Measurements from ENCODE around the gene TACR1.
"Not testable (repeated sequence)": the region's sequence is repeated elsewhere in the genome, so short reads cannot be mapped to it uniquely, and the experiment has no call there.

The TACR1 gene

DNA sequence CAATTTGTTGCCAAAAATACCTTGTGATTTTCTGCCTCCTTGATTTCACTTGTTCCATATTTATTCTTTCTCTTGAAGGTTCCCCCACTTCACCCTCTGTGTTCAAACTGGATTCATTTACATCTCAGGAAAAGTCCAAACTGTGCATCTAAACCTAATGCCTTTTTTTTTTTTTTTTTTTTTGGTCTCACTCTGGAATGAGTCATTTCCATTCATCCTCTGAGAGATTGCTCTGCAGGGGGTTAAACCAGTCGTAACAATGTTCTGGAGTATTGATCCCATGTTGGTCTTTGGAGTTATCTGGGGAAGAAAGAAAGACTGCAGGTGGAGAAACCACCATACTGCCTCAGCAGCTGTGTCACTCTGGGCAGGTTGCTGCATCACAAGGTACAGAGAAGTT, 119.7 kb downstream of the TACR1 start:
- no peak for DNase-seq

DNA sequence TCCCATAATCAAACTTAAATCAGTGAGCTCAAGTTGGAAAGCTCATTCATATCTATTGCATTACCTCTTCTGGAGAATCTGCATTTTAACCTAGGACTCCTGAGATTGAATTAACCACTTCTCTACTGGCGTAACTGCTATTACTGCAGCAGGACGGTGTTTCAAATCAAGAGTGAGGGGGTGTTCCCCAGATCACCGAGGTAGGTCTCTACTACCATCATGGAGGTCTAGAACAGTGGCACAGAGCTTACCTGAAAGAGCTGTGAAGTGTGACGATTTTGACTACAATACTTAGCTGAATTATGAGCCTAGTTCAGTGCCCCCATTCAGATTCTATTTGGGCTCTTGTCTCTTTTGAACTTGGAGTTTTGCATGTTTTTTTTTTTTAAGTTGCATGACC, 121.4 kb downstream of the TACR1 start:
- DNase-seq = no peak

DNA sequence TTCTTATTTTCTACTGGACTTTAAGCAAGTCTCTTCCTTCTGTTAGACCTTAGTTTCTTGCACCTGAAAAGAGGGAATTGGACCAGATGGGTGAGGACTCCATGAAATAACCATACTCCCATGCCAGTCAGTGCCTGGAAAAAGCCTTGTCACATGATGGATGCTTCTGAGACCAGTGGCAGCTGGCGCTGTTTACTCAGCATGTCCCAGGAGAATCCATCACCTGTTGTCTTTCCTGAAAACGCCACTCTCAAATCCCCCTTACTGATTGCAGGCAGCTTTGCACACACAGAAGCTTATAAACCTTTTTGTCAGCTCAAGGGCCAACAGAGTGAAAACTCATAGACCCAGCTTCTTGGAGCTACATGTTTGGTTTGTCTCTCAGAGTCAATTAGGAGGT, 123.2 kb downstream of the TACR1 start:
- DNase-seq = no peak

DNA sequence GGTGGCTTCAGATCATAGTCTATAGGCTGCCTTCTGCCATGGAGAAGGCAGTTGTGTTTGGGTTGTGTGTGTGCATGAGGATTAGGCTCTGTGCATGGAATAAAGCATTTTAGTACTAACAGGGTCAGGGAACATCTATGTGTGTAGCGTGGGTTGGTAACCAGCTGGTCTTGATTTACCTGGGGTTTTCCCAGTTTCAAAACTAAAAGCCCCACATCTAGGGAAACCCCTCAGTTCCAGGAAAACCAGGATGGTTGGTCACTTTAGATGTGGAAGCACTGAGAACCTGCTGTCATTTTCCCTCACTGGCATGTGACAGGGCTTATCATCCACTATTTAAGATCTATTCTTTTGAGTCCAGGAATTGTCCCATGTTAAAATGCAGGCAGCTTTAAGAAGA, 124.6 kb downstream of the TACR1 start:
- DNase-seq = no peak

DNA sequence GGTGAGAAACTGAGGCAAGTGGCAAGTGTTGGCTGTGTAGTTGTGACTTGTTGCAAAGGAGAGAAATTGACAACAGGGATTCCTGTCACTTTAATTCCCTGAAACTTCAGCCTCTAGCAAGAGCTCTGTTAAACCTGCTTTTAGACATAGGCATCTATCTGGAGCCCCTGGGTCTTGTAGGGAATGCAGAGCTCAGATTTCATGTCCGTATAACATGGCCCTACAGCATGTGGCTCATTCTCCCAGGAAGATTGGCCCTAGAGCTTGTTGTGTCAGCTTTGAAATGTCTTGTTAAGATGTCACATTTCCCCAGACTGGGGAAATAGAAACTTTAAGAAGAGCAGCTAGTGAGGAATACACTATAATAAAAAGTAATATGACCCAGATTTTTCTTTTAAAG, 125.1 kb downstream of the TACR1 start:
- DNase-seq = no peak

- DNase-seq = no peak
Measured at GRCh38 chr2:75071766-75072165, 127.6 kb downstream of the TACR1 start.

DNA sequence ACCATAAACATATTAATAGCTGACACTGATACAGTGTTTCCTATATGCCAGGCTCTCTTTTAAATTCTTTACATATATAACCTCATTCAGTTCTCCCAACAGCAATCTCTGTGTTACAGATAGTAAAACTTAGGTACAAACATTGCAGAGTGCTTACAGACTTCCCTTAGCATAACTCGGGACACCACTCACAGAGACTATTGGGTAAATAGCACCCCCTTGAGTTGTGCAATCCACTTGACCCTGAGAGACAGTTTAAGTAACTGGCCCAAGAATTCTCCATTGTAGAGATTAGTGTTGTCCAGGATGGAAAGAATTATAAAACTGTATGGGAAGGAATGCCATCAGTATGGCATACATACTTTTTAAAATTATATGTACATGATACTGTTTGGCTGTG, 130.8 kb downstream of the TACR1 start:
- no peak for DNase-seq

DNA sequence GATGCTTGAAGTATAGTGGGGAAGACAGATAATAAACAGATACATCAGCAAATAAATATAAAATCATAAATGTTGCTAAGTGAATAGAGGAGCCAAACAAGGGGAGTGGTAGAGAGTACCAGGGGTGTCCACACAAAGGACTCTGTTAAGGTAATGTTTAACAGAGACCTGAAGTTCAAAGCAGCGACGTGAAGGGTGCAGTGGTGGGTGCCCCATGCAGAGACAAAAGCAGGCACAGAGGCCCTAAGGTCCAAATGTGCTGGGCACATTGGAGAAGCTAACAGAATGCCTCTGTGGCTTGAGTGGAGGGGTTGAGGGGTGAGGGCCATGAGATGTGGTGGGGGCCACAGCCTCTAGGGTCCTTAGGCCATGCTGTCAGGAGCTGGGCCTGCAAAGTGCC, 131.8 kb downstream of the TACR1 start:
- DNase-seq = no peak

DNA sequence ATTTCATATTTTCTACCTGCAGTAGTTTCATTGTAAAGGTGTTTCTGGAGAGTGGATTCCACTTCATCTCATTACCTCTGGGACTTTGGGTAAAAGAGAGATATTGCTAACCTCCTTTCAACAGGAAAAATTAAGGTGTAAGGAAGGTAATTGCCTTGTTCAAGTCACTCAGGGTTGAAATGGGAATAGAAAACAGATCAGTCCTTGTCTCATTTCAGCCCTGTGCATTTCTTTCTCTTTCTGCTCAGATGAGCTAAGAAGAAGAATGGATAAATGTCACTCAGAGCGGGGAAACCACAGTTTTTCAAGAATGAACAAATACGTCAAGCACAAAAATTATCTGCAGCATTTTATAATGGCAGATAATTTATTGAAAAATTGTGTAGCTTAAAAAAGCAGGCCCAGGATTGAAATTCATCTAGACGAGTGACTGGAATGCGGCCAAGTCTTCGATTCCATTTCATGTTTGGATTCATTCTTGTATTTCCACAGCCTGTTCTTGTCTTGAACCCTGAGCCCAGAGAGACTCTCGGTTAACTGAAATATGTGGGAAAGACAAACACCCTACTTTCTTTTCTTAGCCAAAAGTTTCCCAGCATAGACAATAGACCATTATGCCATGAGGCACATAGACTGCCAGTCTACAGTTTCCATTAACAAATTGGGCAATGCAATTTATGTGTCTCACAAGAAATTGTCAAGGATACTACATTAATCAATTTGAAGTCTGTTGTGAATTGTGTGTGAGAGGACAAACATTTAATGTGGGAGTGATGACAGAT, 133.0 kb downstream of the TACR1 start:
- no peak for DNase-seq

DNA sequence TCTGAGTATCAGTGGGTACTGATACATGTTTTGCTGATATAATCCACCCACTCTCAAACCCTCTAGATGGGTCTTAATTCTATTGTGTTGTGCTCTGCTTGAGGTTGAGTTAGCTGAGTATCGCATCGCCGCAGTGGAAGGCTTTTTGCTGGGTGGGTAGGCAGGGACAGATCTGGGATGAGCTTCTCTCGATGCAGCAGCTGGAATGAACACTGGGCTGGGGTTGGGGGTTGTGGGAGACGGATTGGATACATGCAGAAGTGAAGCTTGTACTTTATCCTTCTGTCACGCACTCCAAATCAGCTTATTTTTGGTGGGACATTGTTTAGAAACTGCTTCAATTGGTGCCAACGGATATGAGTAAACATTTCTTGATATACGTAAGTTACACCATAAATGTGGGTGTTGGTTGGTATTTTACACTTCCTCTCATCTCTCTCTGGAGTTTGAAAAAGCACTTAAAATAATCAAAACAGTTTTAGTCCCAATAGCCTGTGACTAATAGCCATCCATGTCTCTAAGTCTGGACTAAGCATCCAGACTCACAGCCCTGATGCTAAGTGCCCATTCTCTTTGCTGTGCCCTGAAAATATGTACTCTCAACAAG, 133.8 kb downstream of the TACR1 start:
- no peak for DNase-seq

DNA sequence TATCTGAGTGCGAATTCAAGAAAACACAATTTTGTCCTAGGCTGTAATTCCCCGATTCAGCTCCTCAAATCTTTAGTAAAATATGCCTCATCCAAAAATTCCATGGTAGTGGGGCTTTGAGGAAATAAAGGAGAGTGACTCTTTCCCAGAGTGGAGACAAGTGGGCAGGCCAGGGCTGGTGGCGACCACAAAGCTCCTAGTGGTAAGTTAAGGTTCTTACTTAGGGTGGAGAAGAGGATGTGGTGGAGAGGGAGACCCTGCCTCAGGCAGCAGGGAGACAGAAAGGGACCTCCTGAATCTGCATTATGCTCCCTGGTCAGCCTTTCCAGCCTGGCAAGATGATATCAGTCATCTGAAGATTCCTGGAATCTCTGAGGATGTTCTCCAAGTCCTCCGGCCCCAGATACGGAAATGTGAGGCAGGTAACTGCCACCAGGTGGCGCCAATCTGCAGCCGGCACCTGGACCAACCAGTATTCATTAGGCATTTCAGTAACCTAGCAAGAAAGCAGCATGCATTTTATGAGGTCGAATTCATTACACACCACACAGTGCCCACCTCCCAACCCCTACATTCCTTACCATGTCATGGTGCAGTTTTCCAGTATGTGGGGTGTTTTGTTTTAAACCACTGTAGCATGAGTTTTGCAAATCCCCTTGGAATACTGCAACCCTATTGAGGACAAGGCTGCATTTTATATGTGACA, 134.5 kb downstream of the TACR1 start:
- DNase-seq = peak; percentile 42 to 54

DNA sequence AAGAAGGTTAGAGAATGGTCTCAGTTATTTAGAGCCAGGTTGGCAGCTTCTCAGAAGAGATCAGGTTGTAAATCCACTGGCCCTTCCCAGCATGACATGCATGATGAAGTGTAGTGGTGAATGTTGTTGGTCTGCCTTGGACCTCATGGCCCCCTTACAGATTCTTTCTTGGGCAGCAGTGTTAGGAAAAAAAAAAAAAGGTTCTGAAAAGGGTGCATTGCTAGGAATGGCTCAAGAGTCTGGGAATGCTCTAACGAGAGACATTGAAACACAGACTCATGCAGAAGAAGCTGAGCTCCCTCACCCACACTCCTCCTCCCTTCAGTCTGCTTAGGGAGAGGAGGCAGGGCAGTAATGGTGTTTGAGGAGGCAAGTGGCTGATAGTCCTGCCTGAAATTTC, 135.4 kb downstream of the TACR1 start:
- no peak for DNase-seq

DNA sequence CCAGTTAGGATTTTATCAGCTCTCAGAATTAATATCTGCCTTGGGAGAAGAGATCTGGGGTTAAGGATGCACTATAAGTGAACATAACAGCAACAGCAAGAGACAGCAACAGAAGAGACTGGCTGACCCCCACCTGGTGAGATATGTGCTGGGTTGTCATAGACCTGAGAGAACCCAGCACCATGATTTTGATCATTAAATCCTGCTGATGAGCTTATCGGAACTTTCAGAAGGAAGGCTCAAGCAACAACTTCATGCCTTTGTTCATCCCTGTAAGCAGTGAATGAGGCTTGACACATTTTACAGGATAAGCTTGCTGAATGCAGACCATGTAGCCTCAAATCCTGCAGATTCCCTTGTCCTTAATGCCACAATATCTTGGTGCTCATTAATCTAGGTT, 140.9 kb downstream of the TACR1 start:
- no peak for DNase-seq

- not testable (repeated sequence) for DNase-seq
Measured at GRCh38 chr2:75057150-75057549, 142.2 kb downstream of the TACR1 start.

DNA sequence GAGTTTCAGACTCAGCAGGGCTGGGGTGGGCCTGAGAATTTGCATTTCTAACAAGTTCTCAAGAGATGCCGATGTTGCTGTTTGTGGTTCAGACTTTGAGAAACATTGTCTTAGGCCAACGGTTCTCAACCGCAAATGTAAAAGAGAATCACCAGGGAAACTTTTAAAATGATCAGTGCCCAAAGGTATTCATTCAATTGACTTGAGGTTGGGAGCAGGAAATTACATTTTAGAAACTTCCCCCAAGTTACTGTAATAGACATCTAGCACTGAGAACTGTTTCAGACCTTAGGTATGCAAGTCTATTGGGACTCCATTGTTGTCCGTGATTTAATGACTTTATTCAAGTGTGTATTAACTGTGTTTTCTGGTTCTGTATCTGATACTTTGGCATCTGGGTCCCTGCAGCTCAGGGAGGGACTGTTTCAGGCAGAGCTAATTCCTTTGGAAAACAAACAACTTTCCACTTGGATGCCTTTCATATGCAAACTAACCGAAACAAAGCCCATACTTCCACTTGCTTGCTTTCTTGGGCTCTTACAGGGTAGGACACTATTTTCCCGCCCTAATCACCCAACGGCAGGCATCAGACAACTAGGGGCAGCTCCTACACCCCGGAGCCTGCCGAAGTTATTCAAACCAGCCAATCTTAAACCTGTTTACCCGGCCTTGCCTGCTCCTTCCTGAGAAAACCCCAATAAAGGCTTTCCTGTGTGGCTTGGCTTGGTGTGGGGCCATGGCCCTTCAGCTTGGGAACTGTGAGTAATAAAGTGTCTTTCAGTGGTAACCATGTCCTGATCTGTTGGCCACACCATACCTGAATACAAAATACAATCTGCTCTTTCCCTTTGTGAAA, 143.3 kb downstream of the TACR1 start:
- DNase-seq = no peak

- DNase-seq = no peak
Measured at GRCh38 chr2:75055142-75055819, 144.0 kb downstream of the TACR1 start.

DNA sequence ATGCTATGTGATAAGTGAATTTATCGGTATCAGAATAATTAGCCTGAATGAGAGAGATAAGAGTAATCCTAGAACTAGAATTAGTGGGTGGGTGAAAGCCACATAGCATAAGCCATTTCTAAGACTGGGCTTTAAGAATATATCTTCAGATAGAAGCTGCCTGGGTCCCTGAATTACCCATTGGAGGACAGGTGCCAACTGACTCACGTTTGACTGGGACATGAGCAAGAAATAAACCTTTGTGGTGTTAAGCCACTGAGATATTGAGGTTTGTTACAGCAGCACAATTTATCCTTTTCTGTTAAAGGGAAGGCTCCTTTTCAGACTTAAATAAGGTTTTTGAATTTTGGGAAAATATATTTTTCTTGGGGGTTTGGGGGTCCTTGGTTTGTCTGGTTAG, 145.0 kb downstream of the TACR1 start:
- no peak for DNase-seq

DNA sequence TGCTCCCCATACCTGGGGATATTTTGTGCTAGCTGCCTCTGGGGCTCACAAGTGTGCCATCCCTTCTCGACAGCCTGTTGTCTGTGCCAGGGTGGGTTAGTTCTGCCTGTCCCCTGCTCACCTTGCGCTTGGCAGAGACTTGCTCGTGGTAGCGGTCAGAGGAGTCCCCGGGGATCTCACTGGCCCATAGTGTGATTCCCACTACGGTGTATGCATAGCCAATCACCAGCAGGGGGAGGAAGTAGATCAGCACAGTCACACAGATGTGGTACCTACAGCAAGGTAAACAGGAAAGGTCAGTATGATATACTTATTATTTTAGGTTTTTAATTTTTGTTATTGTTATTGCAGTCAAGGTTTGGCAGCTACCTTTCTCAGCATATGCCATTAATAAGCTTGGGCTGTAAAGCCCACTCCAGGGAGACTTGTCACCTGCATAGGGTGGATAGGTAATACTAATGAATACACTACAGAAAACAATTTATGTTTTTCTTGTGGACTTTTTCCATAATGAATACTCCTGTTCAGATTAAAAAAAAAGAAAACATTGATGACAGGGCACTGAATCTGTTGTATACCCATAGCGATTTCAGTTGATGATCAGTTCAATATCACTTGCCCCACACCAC, 145.7 kb downstream of the TACR1 start:
- no peak for DNase-seq

DNA sequence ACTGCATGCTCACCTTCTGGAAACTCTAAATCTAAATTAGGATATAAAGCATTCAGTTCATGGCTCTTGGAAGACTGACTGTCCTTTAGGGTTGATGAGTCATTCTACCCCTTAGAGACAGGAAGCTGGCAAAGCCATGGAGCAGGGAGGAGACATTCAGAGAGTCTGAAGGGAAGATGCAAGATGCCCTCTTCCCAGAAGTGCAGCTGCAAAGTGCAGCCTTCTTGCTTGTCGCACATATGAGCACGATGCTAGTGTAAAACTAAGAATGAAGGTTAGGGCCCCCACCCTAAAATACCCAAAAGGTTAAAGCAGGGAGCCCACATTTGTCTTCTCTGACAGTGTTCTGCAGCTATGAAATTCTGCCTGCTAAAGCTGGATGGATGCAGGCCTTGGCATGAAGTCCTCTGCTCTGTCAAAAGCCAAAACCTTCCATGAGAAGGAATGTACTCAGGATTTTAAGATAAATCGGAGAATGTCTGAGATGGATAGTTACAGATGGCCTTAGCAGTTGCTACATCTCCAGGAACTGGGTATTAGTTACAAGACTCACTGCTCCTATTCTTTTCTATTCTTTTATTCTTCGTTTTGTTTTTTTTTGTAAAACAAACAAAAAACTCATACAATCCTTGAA, 151.2 kb downstream of the TACR1 start:
- DNase-seq = no peak

GRCh38 chr2:75047189-75047991, 151.9 kb downstream of the TACR1 start:
- no peak for DNase-seq
